GM13977 (cell line): ENCODE measurements around the gene ASB18.
A peak's percentile ranks its signal among the peaks of the same experiment; 100 is the strongest.

Experiments
- DNase-seq: peaks from one replicate; pipeline ENCODE4 v3.0.0; 2012; ENCODE audit warnings: low spot score
- in situ Hi-C: fragments of 300-500 bp; cut with MboI; formaldehyde crosslinking; loops from one replicate; pipeline ENCODE4 v1.12.0; 2022; ENCODE audit warnings: low sequenced_read_pairs, low pct_unique_long_range_greater_than_20kb, mixed read lengths, inconsistent platforms; ENCODE audit not compliant: unreplicated experiment
- TF ChIP-seq, protein P1 (sequence below): IDR thresholded peaks from 2 replicates; pipeline ENCODE4 v1.5.1; 2012; ENCODE audit warnings: mild to moderate bottlenecking, control low read depth; ENCODE audit not compliant: insufficient read depth; ENCODE audit errors: extremely low read depth, missing control alignments

Gene ASB18

DNA sequence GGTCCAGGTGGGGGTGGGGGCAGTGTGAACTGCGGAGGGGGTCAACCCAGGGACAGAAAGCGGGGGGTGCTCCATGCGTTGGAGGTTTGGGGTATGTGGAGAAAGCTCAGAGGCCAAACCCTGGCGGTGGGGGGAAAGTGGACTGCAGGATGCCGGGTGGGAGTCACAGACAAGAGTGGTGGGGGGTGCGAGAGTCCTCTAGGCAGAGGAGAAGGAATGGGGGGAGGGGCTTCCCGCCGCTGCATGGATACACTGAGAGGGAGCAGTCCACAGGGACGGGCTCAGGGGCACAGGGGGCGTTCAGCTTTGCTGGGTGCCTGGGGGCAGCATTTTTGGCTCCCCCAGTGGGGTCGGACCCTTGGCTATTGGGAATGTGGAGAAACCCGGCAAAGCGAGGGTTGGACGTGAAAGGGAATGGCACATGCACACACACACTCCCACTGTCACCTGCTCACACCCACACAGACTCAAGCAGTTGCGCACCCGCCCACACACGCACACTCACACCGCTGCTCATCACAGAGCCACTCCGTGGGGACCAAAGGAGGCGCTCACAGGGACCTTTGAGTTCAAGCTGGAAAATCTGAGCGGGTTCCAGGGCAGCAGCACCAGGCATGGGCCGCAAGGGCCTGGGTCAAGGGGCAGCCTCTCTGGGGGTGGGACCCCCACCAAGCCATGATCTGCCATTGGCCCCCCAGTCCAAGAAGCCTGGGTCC is 103.7 kb downstream of the ASB18 start:
- DNase-seq = peak; percentile 19
- TF ChIP-seq, protein P1, sequence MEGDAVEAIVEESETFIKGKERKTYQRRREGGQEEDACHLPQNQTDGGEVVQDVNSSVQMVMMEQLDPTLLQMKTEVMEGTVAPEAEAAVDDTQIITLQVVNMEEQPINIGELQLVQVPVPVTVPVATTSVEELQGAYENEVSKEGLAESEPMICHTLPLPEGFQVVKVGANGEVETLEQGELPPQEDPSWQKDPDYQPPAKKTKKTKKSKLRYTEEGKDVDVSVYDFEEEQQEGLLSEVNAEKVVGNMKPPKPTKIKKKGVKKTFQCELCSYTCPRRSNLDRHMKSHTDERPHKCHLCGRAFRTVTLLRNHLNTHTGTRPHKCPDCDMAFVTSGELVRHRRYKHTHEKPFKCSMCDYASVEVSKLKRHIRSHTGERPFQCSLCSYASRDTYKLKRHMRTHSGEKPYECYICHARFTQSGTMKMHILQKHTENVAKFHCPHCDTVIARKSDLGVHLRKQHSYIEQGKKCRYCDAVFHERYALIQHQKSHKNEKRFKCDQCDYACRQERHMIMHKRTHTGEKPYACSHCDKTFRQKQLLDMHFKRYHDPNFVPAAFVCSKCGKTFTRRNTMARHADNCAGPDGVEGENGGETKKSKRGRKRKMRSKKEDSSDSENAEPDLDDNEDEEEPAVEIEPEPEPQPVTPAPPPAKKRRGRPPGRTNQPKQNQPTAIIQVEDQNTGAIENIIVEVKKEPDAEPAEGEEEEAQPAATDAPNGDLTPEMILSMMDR = no peak
- in situ Hi-C loops = no loop called here

DNA sequence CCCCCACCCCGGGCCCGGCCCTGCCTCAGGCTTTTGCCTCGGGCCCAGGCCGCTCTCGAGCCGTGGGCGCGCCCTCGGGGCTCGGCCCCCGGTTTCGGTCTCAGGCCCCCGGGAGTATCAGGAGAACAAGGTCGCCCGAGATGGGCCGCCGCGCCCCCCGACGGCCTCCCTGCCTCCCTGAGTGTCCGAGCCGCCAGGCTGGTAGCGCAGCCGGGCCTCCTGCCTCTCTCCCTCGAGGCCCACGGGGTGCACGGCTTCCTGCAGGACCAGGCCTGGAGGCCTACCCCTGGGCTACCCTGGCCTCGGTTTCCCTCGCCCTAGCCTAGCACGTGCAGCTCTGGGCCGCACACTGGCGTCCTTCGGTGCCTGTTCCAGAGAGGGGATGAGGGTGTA is 104.4 kb downstream of the ASB18 start:
- in situ Hi-C loops = no loop called here
- TF ChIP-seq, protein P1 = no peak
- peak; percentile 29 for DNase-seq

DNA sequence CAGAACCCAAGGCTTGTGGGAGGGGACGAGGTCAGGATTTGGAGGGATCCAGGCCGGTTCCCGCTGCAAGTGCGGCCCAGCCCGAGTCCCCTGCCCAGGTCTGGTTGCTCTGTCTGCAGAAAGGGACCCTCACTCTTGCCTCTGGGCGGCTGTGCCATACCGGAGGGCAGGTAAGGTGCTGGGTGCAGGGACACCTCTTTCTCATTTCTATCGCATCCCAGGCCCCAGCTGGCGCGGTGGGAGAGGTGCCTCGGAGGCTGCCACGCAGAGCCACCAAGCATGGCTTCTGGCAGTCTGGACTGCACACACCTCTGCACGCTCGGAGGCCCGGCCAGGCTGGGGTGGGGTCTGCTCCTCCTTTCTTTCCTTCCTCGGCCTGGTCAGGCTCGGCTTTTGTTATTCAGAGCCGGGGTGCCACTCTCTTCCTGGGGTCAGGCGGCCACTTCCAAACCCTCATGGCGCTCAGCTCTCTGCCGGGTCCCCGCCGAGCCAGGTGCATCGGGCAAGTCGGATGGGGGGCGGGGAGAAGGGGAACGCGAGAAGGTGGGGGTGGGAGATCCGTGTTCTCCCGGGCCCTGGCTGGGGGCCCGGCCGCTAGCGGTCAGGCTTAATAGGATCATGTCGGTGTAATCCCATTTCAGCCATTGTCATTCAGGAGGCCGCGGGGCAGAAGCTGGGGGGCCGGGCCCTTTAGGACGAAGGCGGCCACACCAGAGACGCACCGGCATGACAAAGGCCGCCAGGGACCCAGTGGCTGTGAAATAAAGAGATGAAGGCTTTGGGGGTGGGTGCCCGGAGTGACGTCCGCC is 105.0 kb downstream of the ASB18 start:
- TF ChIP-seq, protein P1 = no peak
- in situ Hi-C loops = no loop called here
- no peak for DNase-seq

DNA sequence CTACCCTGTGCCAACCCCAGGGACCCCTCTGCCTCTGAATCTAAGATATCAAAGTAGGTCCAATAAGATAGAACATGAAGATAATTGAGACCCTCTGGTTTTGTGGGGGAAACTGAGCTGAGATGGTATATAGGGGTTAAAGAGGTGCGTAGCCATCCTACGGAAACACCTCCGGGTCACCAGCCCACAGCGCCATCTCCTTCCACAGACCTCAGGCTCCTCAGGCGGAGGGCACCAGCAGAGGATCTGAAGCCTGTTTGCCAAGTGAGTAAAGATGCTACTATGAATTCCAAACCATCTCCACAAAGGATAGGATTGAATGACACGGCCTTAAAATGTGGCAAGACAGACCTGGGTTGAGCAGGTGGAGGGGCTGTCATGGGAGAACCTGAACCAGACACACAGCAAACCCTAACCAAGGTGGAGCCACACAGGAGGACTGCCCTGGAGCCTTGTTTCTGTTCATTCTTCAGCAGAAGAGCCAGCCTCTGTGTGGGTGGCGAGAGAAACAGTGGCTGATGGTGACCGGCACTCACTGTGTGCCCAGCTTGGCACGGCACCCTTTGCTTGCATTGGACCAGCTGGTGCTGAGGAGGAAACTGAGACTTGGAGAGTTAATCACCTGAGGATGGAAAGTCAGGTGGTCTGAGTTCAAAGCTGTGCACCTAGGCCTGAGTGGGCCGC is 106.2 kb downstream of the ASB18 start:
- TF ChIP-seq, protein P1 = no peak
- no peak for DNase-seq
- in situ Hi-C loops = no loop called here

DNA sequence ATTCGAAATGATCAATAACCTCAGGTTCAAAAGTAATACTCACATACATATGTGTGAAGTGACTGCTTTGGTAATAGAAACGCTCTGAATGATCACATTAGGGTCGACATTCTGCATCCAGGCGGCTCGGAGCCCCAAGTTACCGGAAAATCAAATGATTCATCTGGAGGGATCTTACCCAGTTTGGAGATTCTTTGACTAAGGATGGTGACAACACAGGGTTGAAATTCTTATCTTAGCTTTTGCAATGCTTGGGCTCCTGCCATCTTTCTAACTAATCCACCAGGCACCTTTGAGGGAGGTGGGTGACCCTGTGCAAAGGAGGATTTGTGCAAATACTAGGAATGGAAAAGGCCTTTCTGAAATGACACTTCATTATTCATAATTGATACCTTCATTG is 106.8 kb downstream of the ASB18 start:
- no peak for DNase-seq
- TF ChIP-seq, protein P1 = no peak
- in situ Hi-C loops = no loop called here

DNA sequence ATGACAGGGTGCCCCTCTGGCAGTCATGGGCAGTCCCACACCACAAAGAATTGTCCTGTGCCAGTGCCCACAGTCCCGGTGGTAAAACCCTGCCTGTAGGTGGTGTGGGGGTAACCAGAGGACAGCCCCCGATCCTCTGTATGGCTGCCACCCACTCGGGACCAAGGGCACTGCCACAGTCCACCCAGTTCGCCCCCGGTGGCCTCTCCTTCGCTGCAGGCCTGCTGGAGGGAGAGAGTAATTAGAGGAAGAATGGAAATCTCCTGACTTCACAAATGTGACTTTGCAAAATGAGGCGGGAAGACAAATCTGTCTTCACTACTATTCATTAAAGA is 107.4 kb downstream of the ASB18 start:
- DNase-seq = no peak
- TF ChIP-seq, protein P1 = no peak
- in situ Hi-C loops = no loop called here
